SK-N-SH (cell line): Measurements from ENCODE around the gene HS6ST3. TPM values are rescaled to one million over a fixed set of nuclear protein-coding genes. Genes with fewer than 3 reads are reported as not detected.

Experiments used
- CTCF ChIA-PET: fragments of 300-600, 350-600 bp; formaldehyde crosslinking; extraction: SDS; loops from one replicate; lab custom pipeline; 2021; lab: Yijun Ruan, JAX
- POLR2A ChIA-PET: fragments of 350-600 bp; sonication (Branson Sonifier 250); formaldehyde crosslinking; extraction: SDS; loops from one replicate; lab custom pipeline; 2020; ENCODE audit warnings: antibody characterized with exemption, inconsistent platforms; lab: Yijun Ruan, JAX
- DNase-seq: peaks from one replicate; pipeline ENCODE4 v3.0.0; 2012
- H2AFZ ChIP-seq: fragments of 200-600 bp; sonication (generic); 2 replicates; pipeline ENCODE4 v1.8.1; 2016; ENCODE audit warnings: antibody characterized with exemption, mild to moderate bottlenecking, low read depth
- H3F3A ChIP-seq: fragments of 200-600 bp; sonication (generic); replicated peaks from 2 replicates; pipeline ENCODE3; 2016; ENCODE audit warnings: antibody characterized with exemption, mild to moderate bottlenecking; ENCODE audit not compliant: insufficient read depth
- H3K27ac ChIP-seq, 2 experiments: fragments of 200-500 bp in 1 of 2; fragments of 200-600 bp in 1 of 2; sonication (Bioruptor generic) in 1 of 2; sonication (generic), shearing (Covaris generic) in 1 of 2; 2 replicates each; pipeline versions ENCODE4 v1.5.1 to v1.6.1; 2014 to 2016; ENCODE audit warnings: low read depth in 2 of 2, inconsistent platforms in 1 of 2, low read length in 1 of 2, mild to moderate bottlenecking in 1 of 2, mixed read lengths in 1 of 2
- H3K27me3 ChIP-seq: fragments of 200-600 bp; sonication (generic), shearing (Covaris generic); 2 replicates; pipeline ENCODE4 v1.6.1; 2016; ENCODE audit warnings: mixed run types; ENCODE audit not compliant: insufficient read depth
- H3K36me3 ChIP-seq, 2 experiments: fragments of 200-500 bp in 1 of 2; fragments of 200-600 bp in 1 of 2; sonication (Bioruptor generic) in 1 of 2; sonication (generic) in 1 of 2; replicated peaks in 1 of 2; 2 replicates each; pipeline versions ENCODE3 to v1.5.1; 2014 to 2016; ENCODE audit warnings: low read length in 1 of 2, mild to moderate bottlenecking in 1 of 2; ENCODE audit not compliant: insufficient read depth in 2 of 2, control insufficient read depth in 1 of 2
- H3K4me1 ChIP-seq, 2 experiments: fragments of 200-500 bp in 1 of 2; fragments of 200-600 bp in 1 of 2; sonication (Bioruptor generic) in 1 of 2; sonication (generic), shearing (Covaris generic) in 1 of 2; 2 replicates each; pipeline versions ENCODE4 v1.5.1 to v1.6.1; 2014 to 2016; ENCODE audit warnings: low read depth in 1 of 2, low read length in 1 of 2, mixed run types in 1 of 2; ENCODE audit not compliant: insufficient read depth in 2 of 2, control insufficient read depth in 1 of 2
- H3K4me2 ChIP-seq: fragments of 200-600 bp; sonication (generic), shearing (Covaris generic); 2 replicates; pipeline ENCODE4 v1.6.1; 2017; ENCODE audit warnings: mixed run types
- H3K4me3 ChIP-seq, 2 experiments: fragments of 200-500 bp in 1 of 2; fragments of 200-600 bp in 1 of 2; sonication (Bioruptor generic) in 1 of 2; sonication (generic), shearing (Covaris generic) in 1 of 2; 2 replicates each; pipeline versions ENCODE4 v1.5.1 to v1.8.1; 2014 to 2016; ENCODE audit warnings: low read depth in 2 of 2, inconsistent platforms in 1 of 2, low read length in 1 of 2, mild to moderate bottlenecking in 1 of 2, mixed read lengths in 1 of 2, moderate library complexity in 1 of 2
- H3K79me2 ChIP-seq: fragments of 200-600 bp; sonication (generic); 2 replicates; pipeline ENCODE4 v1.8.1; 2017; ENCODE audit warnings: mild to moderate bottlenecking; ENCODE audit not compliant: insufficient read depth
- H3K9ac ChIP-seq: fragments of 200-600 bp; sonication (generic); 2 replicates; pipeline ENCODE4 v1.6.1; 2017; ENCODE audit warnings: mixed run types
- H3K9me2 ChIP-seq: fragments of 200-600 bp; sonication (generic); 2 replicates; pipeline ENCODE4 v1.6.1; 2017; ENCODE audit warnings: mixed run types
- H3K9me3 ChIP-seq: fragments of 200-600 bp; sonication (generic); 2 replicates; pipeline ENCODE4 v1.6.1; 2017; ENCODE audit warnings: mixed run types, mild to moderate bottlenecking, moderate library complexity
- H4K20me1 ChIP-seq: fragments of 200-600 bp; sonication (generic); 2 replicates; pipeline ENCODE4 v1.6.1; 2017; ENCODE audit warnings: mild to moderate bottlenecking, mixed run types; ENCODE audit not compliant: insufficient read depth
- CHD2 ChIP-seq: fragments of 150-350 bp; IDR thresholded peaks from 2 replicates; pipeline ENCODE4 v1.6.1; 2018; ENCODE audit warnings: low read length; ENCODE audit not compliant: partially characterized antibody
- EZH2phosphoT487 ChIP-seq: fragments of 200-600 bp; sonication (generic); IDR thresholded peaks from 2 replicates; pipeline ENCODE4 v1.6.1; 2017; ENCODE audit warnings: low read depth, mixed run types, mild to moderate bottlenecking, antibody characterized with exemption, moderate library complexity, borderline replicate concordance
- FOSL2 ChIP-seq: IDR thresholded peaks from 2 replicates; pipeline ENCODE4 v1.4.0; 2012; ENCODE audit warnings: low read depth, mild to moderate bottlenecking, moderate library complexity, borderline replicate concordance
- FOXM1 ChIP-seq: IDR thresholded peaks from 2 replicates; pipeline ENCODE4 v1.4.0; 2012; ENCODE audit warnings: low read depth, mild to moderate bottlenecking
- JUND ChIP-seq: IDR thresholded peaks from 2 replicates; pipeline ENCODE4 v1.4.0; 2012
- MEF2A ChIP-seq: IDR thresholded peaks from 2 replicates; pipeline ENCODE4 v1.4.0; 2012; ENCODE audit warnings: low read depth, borderline replicate concordance
- NRF1 ChIP-seq: IDR thresholded peaks from 2 replicates; pipeline ENCODE4 v1.6.1; 2012; ENCODE audit warnings: low read depth, mild to moderate bottlenecking, low read length
- POLR2AphosphoS5 ChIP-seq: IDR thresholded peaks from 2 replicates; pipeline ENCODE4 v1.6.1; 2012; ENCODE audit warnings: low read depth, low read length
- RAD21 ChIP-seq: IDR thresholded peaks from 2 replicates; pipeline ENCODE4 v1.6.1; 2012; ENCODE audit warnings: mild to moderate bottlenecking, low read length
- RCOR1 ChIP-seq: fragments of 150-350 bp; IDR thresholded peaks from 2 replicates; pipeline ENCODE4 v1.6.1; 2017; ENCODE audit warnings: antibody characterized with exemption, low read length
- RFX5 ChIP-seq: IDR thresholded peaks from 2 replicates; pipeline ENCODE4 v1.6.1; 2012; ENCODE audit warnings: mild to moderate bottlenecking, improper control_type of control experiment, low read length
- SMC3 ChIP-seq: IDR thresholded peaks from 2 replicates; pipeline ENCODE4 v1.6.1; 2012; ENCODE audit warnings: low read depth, low read length, improper control_type of control experiment
- TCF12 ChIP-seq: IDR thresholded peaks from 2 replicates; pipeline ENCODE4 v1.4.0; 2012
- TEAD4 ChIP-seq: IDR thresholded peaks from 2 replicates; pipeline ENCODE4 v1.4.0; 2012; ENCODE audit warnings: mild to moderate bottlenecking, borderline replicate concordance; ENCODE audit not compliant: insufficient read depth
- WGBS: methylation state at CpG from one replicate; pipeline ENCODE4 v1.1.6; 2017; ENCODE audit warnings: low lambda C conversion rate; 5-methylcytosine and 5-hydroxymethylcytosine counted together
- polyA plus RNA-seq, 3 experiments: library from polyadenylated mRNA; depleted of rRNA; stranded (reverse); fragments of >200 nt; gene quantifications; 2 replicates each; pipeline ENCODE4 v1.2.3, GENCODE V29; 2012
- TF ChIP-seq, protein P1 (sequence below): fragments of 150-350 bp; IDR thresholded peaks from 2 replicates; pipeline ENCODE4 v1.6.1; 2016; ENCODE audit warnings: mild to moderate bottlenecking, low read depth, low read length
- TF ChIP-seq, protein P2 (sequence below): IDR thresholded peaks from 2 replicates; pipeline ENCODE4 v1.4.0; 2012; ENCODE audit warnings: low read depth, borderline replicate concordance
- TF ChIP-seq, protein P3 (sequence below): fragments of 200-600 bp; sonication (generic); IDR thresholded peaks from 2 replicates; pipeline ENCODE4 v1.6.1; 2017; ENCODE audit warnings: antibody characterized with exemption, mild to moderate bottlenecking, moderate library complexity

Gene HS6ST3
- polyA plus RNA-seq, 1 of the 3 experiments (the other 2 are of a cell fraction) = under 0.01 TPM

GRCh38 chr13:96849091-96849490, 759.2 kb downstream of the HS6ST3 start:
- H3K4me2 ChIP-seq = no peak overlapping the region
- H3K4me3 ChIP-seq = no peak overlapping the region
- H3K36me3 ChIP-seq = no peaks in the 10 kb centered on the region
- H3K79me2 ChIP-seq = no peaks in the 10 kb centered on the region
- H4K20me1 ChIP-seq = no peaks in the 10 kb centered on the region
- no peaks in the 10 kb centered on the region for H3K9me2 ChIP-seq
- H3K27me3 ChIP-seq = no peaks in the 10 kb centered on the region
- H2AFZ ChIP-seq = no peak overlapping the region
- TF ChIP-seq, protein P1, sequence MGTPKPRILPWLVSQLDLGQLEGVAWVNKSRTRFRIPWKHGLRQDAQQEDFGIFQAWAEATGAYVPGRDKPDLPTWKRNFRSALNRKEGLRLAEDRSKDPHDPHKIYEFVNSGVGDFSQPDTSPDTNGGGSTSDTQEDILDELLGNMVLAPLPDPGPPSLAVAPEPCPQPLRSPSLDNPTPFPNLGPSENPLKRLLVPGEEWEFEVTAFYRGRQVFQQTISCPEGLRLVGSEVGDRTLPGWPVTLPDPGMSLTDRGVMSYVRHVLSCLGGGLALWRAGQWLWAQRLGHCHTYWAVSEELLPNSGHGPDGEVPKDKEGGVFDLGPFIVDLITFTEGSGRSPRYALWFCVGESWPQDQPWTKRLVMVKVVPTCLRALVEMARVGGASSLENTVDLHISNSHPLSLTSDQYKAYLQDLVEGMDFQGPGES = no peak
- TF ChIP-seq FOXM1 = no peak
- TF ChIP-seq CHD2 = no peak
- no peak for TF ChIP-seq JUND
- no peak for TF ChIP-seq EZH2phosphoT487
- no peak for TF ChIP-seq SMC3
- TF ChIP-seq, protein P2, sequence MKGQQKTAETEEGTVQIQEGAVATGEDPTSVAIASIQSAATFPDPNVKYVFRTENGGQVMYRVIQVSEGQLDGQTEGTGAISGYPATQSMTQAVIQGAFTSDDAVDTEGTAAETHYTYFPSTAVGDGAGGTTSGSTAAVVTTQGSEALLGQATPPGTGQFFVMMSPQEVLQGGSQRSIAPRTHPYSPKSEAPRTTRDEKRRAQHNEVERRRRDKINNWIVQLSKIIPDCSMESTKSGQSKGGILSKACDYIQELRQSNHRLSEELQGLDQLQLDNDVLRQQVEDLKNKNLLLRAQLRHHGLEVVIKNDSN = no peak
- no peak for TF ChIP-seq RAD21
- TF ChIP-seq RFX5 = no peak
- no peak for TF ChIP-seq RCOR1
- TF ChIP-seq TEAD4 = no peak
- TF ChIP-seq MEF2A = no peak
- TF ChIP-seq FOSL2 = no peak
- TF ChIP-seq NRF1 = no peak
- TF ChIP-seq, protein P3, sequence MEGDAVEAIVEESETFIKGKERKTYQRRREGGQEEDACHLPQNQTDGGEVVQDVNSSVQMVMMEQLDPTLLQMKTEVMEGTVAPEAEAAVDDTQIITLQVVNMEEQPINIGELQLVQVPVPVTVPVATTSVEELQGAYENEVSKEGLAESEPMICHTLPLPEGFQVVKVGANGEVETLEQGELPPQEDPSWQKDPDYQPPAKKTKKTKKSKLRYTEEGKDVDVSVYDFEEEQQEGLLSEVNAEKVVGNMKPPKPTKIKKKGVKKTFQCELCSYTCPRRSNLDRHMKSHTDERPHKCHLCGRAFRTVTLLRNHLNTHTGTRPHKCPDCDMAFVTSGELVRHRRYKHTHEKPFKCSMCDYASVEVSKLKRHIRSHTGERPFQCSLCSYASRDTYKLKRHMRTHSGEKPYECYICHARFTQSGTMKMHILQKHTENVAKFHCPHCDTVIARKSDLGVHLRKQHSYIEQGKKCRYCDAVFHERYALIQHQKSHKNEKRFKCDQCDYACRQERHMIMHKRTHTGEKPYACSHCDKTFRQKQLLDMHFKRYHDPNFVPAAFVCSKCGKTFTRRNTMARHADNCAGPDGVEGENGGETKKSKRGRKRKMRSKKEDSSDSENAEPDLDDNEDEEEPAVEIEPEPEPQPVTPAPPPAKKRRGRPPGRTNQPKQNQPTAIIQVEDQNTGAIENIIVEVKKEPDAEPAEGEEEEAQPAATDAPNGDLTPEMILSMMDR = no peak
- no peak for TF ChIP-seq TCF12
- H3K9ac ChIP-seq = no peak overlapping the region
- no peaks in the 10 kb centered on the region for H3K9me3 ChIP-seq
- H3F3A ChIP-seq = no peaks in the 10 kb centered on the region
- DNase-seq = no peak
- H3K4me1 ChIP-seq = no peaks in the 10 kb centered on the region
- ChIA-PET CTCF (no interaction called here), POLR2A (no interaction called here)
- 40% methylated on average over 5 of the region's 5 CpGs for WGBS
- no peak overlapping the region for H3K27ac ChIP-seq

DNA sequence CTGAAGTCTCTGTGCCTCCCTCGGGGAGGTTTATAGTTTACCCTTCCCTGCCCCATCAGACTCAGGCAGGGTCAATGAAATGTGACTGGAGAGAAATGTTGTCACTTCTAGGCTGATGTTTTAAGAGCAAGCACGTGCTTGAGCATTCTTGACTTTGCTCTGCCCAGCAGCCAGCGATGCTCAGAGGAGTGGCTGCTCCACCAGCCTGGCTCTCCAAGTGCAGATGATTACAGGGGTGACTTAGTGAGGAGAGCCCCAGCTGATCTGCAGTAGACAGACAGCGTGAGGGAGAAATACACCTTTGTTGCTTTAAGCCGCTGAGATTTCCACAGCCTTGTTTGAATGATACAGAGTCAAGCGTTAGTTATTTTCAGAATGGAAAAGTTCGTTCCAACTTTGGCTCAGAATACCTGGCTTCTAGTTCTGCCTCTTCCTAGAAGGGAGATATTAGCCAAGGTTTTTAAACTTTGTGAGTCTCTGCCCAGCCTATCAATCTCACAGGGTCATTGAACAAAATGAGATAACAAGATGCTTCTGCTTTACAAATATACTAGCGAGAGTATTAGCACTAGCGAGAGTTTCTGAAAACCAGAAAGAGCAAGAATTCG, 760.7 kb downstream of the HS6ST3 start:
- CTCF ChIA-PET = no interaction called here
- no peaks in the 10 kb centered on the region for H3K9me3 ChIP-seq
- WGBS = 44% methylated on average over 10 of the region's 10 CpGs
- H4K20me1 ChIP-seq = no peaks in the 10 kb centered on the region
- no peak for TF ChIP-seq POLR2AphosphoS5
- TF ChIP-seq, all 33 proteins: peak for 0
- no peaks in the 10 kb centered on the region for H3K36me3 ChIP-seq
- no peak overlapping the region for H2AFZ ChIP-seq
- H3K4me1 ChIP-seq = no peaks in the 10 kb centered on the region
- H3K27ac ChIP-seq = no peak overlapping the region
- H3K4me3 ChIP-seq = no peak overlapping the region
- H3K4me2 ChIP-seq = no peak overlapping the region
- H3K27me3 ChIP-seq = no peaks in the 10 kb centered on the region
- no peaks in the 10 kb centered on the region for H3F3A ChIP-seq
- no peak overlapping the region for H3K9ac ChIP-seq
- no peak for DNase-seq
- H3K79me2 ChIP-seq = no peaks in the 10 kb centered on the region
- POLR2A ChIA-PET = no interaction called here
- H3K9me2 ChIP-seq = no peaks in the 10 kb centered on the region
